Brain microvascular endothelial cell (primary cell): ENCODE measurements around the gene HCN1.
"Not testable (repeated sequence)": the region's sequence is repeated elsewhere in the genome, so short reads cannot be mapped to it uniquely, and the experiment has no call there.

Source experiments
- DNase-seq: peaks from one replicate; pipeline ENCODE4 v3.0.0-alpha.2; 2020
- H3K27ac ChIP-seq: fragments of 250-450 bp; sonication (Bioruptor Pico); 2 replicates; pipeline ENCODE4 v1.5.1; 2020; ENCODE audit warnings: mild to moderate bottlenecking, moderate library complexity
- H3K27me3 ChIP-seq: fragments of 250-450 bp; sonication (Bioruptor Pico); replicated peaks from 2 replicates; pipeline ENCODE4 v1.5.1; 2020; ENCODE audit warnings: mild to moderate bottlenecking
- H3K36me3 ChIP-seq: fragments of 250-450 bp; sonication (Bioruptor Pico); replicated peaks from 2 replicates; pipeline ENCODE4 v1.5.1; 2020; ENCODE audit warnings: mild to moderate bottlenecking
- H3K4me3 ChIP-seq: 2 replicates; pipeline ENCODE4 v1.5.1; 2011; ENCODE audit warnings: low read depth, mild to moderate bottlenecking, control low read depth, low read length, moderate library complexity
- in situ Hi-C: cut with HindIII; loops from 2 replicates; pipeline ENCODE4 v1.10.0; 2017; ENCODE audit warnings: low sequenced_read_pairs, low pct_ligation_motif_present
- TF ChIP-seq, protein P1 (sequence below): IDR thresholded peaks from 2 replicates; pipeline ENCODE4 v1.5.1; 2011; ENCODE audit warnings: low read depth, mild to moderate bottlenecking, moderate library complexity, low read length, control low read depth, inconsistent platforms; ENCODE audit errors: missing control alignments

Gene HCN1

DNA sequence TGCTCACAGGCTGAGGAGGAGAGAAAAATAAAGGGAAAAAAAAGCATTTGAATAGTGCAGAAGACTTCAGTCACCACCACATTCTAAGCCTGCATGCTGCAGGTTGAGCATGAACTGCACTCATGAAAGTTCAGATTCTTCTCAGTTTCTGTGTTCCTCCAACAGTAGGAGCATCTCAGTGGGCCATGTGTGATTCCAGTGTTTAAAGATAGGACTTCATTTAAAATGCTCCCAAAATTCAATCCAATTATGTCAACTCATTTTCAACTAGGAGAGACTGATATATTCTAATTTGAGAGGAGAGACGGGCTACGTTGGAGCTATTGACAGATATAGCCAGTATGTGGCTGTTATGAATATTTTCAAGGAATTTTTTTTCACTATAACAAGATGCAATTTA lies 186.8 kb downstream of the HCN1 start:
- in situ Hi-C loops, result no loop called here
- Histone ChIP-seq H3K36me3 (no peaks in the 10 kb centered on the region), H3K27me3 (no peaks in the 10 kb centered on the region), H3K4me3 (no peak overlapping the region), H3K27ac (no peak overlapping the region)
- TF ChIP-seq, protein P1, sequence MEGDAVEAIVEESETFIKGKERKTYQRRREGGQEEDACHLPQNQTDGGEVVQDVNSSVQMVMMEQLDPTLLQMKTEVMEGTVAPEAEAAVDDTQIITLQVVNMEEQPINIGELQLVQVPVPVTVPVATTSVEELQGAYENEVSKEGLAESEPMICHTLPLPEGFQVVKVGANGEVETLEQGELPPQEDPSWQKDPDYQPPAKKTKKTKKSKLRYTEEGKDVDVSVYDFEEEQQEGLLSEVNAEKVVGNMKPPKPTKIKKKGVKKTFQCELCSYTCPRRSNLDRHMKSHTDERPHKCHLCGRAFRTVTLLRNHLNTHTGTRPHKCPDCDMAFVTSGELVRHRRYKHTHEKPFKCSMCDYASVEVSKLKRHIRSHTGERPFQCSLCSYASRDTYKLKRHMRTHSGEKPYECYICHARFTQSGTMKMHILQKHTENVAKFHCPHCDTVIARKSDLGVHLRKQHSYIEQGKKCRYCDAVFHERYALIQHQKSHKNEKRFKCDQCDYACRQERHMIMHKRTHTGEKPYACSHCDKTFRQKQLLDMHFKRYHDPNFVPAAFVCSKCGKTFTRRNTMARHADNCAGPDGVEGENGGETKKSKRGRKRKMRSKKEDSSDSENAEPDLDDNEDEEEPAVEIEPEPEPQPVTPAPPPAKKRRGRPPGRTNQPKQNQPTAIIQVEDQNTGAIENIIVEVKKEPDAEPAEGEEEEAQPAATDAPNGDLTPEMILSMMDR, result no peak
- DNase-seq, result no peak

DNA sequence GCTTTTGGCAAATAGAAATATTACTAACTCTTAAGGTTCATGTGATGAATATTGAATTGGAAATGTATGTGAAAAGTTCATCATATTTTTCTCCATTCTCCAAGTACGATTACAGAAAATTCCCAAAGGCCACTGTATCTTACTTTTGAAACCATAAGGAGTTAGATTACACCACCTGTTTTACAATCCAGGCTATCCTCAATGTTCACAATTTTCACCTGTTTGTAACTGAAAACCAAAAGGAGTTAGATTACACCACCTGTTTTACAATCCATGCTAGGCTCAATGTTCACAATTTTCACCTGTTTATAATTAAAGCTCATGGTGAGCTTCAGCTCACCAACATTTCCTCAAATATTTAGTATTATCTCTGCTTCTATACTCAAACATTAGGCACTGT lies 188.0 kb downstream of the HCN1 start:
- TF ChIP-seq, protein P1, result no peak
- H3K36me3 ChIP-seq, result no peaks in the 10 kb centered on the region
- no peak overlapping the region for H3K4me3 ChIP-seq
- in situ Hi-C loops, result no loop called here
- no peak for DNase-seq
- H3K27ac ChIP-seq, result no peak overlapping the region
- no peaks in the 10 kb centered on the region for H3K27me3 ChIP-seq

DNA sequence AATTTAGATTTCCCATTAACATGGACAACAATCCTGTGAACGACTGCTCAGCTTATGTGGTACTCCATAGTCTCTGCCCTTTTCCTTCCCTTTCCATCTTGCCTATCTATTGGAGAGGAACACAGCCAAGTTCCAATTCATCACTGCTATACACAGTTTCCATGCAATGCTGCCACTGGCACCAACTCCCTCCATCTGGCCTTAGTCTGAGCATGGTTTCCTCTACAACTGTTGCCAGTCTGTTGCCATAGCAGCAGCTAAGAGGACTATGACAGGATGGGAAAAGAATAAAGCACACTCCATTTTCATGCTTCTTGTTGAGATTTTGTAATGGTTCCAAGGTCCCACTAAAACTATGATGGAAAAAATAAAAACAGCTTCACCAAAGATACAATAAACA lies 189.0 kb downstream of the HCN1 start:
- TF ChIP-seq, protein P1, result no peak
- H3K27ac ChIP-seq, result no peak overlapping the region
- no peak for DNase-seq
- in situ Hi-C loops, result no loop called here
- H3K36me3 ChIP-seq, result no peaks in the 10 kb centered on the region
- no peak overlapping the region for H3K4me3 ChIP-seq
- H3K27me3 ChIP-seq, result no peaks in the 10 kb centered on the region

DNA sequence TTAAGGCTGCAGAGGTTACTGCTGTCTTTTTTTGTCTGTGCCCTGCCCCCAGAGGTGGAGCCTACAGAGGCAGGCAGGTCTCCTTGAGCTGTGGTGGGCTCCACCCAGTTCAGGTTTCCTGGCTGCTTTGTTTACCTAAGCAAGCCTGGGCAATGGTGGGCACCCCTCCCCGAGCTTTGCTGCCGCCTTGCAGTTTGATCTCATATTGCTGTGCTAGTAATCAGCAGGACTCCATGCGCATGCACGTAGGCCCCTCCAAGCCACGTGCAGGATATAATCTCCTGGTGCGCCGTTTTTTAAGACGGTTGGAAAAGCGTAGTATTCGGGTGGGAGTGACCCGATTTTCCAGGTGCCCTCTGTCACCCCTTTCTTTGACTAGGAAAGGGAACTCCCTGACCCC lies 197.2 kb downstream of the HCN1 start:
- in situ Hi-C loops, H3K27ac ChIP-seq, H3K4me3 ChIP-seq, H3K36me3 ChIP-seq, H3K27me3 ChIP-seq, DNase-seq: not testable (repeated sequence)

DNA sequence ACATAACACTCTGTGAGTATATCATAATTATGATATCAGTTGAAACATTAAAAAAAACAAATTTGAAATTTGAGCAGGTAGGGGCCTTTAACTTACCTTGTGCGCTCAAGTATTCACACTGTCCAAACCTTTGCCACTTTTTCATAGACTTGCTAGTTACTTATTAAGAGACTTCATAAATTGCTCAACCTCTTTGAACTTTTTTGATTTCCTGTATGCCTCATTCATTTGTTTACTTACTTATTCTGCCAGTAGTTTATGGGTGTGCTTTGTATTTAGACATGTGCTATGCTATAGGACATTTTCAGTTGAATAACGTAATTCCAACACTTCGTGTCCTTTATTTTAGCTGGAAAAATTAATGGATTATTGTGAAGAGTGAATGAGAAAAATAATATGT lies 204.8 kb downstream of the HCN1 start:
- DNase-seq, result no peak
- in situ Hi-C loops, result no loop called here
- H3K4me3 ChIP-seq, result no peak overlapping the region
- no peak overlapping the region for H3K27ac ChIP-seq
- no peaks in the 10 kb centered on the region for H3K36me3 ChIP-seq
- TF ChIP-seq, protein P1, result no peak
- H3K27me3 ChIP-seq, result no peaks in the 10 kb centered on the region

DNA sequence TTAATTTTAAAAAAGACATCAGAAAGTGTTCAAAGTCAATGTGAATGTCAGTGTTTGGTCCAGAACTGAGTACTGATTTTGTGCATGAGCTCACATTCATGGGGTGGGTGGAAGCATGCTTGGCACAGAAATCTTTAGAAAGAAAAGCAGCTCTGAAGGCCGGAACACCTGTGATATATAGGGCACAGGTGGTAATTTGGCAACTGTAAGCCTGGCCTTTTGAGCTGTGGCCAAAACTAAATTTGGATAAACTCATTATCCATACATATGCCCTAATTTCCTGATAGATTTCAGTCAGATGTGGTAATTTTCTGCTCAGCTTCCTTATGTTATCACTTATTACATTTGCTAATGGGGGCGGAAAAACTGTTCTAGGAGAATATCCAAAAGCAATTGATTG lies 211.4 kb downstream of the HCN1 start:
- Histone ChIP-seq H3K27me3 (no peaks in the 10 kb centered on the region), H3K36me3 (no peaks in the 10 kb centered on the region), H3K27ac (no peak overlapping the region), H3K4me3 (no peak overlapping the region)
- TF ChIP-seq, protein P1, result no peak
- no peak for DNase-seq
- in situ Hi-C loops, result no loop called here

DNA sequence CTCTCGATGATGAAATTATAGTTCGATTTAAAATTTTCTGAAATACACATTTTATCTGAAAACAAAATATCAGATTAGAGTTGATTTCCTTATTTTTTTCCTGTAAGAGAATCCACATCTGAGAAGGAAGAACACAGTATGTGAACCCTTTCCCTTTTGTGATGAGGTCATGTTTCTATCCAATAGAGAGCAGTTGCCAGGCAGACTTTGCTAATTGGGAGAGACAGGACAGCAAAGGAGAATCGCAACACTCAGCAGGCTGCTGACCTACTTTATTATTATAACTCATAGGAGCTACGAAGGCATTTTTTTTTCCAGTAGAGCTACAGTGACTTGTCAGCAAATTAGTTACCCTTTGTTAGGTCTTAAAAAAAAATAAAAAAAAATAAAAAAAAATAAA lies 242.1 kb downstream of the HCN1 start:
- no peaks in the 10 kb centered on the region for H3K27me3 ChIP-seq
- no peak overlapping the region for H3K27ac ChIP-seq
- TF ChIP-seq, protein P1, result no peak
- no peaks in the 10 kb centered on the region for H3K36me3 ChIP-seq
- DNase-seq, result peak; percentile 1
- in situ Hi-C loops, result no loop called here
- no peak overlapping the region for H3K4me3 ChIP-seq

DNA sequence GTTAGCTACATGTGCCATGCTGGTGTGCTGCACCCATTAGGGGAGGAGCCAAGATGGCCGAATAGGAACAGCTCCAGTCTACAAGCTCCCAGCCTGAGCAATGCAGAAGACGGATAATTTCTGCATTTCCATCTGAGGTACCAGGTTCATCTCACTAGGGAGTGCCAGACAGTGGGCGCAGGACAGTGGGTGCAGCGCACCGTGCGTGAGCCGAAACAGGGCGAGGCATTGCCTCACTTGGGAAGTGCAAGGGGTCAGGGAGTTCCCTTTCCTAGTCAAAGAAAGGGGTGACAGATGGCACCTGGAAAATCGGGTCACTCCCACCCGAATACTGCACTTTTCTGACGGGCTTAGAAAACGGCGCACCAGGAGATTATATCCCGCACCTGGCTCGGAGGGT lies 251.3 kb downstream of the HCN1 start:
- DNase-seq, H3K27me3 ChIP-seq, in situ Hi-C loops, H3K27ac ChIP-seq, H3K36me3 ChIP-seq, H3K4me3 ChIP-seq: not testable (repeated sequence)
